Amniotic stem cell (primary cell): ENCODE data around the gene PI16.
"Not testable (repeated sequence)": the region's sequence is repeated elsewhere in the genome, so short reads cannot be mapped to it uniquely, and the experiment has no call there.

Experiments
- DNase-seq: peaks from one replicate; lab custom pipeline; 2025; lab: John Stamatoyannopoulos, UW

Gene PI16

DNA sequence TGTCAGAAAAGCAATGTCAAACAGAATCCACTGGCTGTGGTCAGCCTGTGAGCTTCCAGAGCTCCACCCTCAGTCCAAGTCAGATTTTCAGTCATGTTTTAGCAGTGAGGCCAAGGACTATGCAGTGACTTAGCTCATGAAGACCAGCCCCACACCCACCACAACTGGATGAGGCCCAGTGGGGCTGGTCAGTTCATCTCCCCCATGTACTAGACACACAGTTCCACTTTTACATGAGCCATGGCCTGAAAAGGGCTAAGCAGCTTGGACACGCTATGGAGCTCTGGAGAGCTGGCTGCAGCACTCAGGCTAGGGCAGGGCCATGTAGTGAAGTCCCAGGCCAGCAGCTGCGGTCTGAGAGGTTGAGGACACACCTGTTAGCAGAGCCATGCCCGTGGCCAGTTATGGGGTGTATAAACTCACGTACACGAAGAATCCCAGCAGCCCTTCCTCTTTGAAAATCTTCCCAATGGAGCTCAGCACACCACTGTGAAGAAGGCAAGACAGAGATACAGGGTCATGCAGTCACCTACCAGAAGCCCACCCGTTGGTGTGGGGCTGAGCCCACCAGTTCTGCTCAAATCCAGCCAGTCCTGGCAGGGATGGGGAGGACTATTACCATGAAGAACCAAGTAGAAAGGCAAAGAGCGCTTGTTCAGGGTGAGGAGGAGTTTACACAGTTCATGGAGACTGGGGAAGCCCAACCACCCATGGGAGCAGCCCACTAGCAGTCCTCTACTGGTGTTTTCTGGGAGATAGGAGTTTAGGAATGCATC is 20.9 kb downstream of the PI16 start:
- DNase-seq = no peak

DNA sequence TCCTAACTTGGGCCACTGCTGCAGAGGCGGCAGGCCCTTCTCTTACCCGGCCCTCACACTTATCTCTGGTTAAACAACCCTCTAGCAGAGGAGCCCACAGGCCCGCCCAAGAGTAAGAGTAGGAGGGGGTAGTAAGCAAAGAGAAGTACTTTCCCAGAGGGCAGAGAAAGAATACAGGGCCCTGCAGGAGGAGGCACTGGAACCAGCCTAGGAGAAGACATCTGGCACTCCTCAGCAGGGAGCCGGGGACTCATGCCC is 21.4 kb downstream of the PI16 start:
- DNase-seq = no peak

DNA sequence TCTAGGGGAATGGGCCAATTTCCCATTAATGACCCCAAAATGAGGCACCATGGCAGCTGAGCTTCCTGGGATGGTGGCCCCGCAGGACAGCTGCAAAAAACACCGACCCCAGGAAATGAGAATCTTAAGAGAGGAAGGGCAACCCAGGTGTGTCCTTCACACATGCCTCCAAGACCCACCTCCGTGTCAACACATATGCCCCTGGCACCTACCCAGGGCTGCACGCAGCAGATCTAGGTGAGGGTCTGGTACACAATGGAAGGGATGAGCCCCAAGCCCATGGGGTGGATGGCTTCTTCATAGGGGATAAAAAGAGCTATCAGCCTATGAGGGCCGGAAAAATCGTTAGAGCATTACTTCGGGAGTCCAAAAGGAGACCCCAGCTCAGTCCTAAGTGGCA is 22.0 kb downstream of the PI16 start:
- no peak for DNase-seq

DNA sequence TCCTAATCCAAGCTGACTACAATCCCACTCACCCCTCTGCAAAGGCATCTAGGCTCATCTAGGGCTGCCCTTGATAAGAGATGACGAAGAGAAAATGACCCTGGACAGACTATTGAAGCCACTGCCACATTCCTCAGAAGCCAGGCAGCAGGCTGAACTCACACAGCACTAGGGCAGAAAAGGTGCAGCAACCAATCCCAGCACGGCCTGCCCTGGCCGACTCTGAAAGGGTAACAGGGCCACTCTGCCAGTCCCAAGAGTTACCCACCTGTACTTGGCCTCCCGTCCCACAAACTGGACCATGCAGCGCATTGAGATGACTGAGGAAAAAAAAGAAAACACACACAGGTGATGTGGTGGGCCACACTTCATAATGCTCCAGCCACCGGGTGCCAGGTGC is 22.4 kb downstream of the PI16 start:
- DNase-seq = no peak

DNA sequence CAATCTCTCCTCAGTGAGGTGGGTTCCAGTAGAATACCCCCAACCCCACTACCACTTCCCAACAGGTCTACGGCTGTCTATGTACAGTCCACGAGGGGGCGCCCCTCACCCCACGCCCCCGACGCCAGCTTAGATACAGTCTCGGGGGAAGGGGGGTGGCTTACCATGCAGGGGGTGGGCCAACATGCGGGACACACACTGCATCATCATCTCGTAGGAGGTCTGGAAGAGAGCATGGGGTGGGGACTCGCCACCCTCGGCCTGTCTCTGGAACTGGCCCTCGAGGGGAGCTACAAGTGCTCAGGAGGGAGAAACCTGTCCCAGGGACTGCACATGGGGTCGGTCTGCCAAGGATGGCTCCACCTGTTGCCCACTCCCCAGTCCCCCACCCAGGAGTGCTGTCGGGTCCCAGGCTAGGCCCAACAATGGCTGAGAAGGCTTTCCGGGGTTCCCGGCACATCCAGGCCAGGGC is 23.0 kb downstream of the PI16 start:
- no peak for DNase-seq

DNA sequence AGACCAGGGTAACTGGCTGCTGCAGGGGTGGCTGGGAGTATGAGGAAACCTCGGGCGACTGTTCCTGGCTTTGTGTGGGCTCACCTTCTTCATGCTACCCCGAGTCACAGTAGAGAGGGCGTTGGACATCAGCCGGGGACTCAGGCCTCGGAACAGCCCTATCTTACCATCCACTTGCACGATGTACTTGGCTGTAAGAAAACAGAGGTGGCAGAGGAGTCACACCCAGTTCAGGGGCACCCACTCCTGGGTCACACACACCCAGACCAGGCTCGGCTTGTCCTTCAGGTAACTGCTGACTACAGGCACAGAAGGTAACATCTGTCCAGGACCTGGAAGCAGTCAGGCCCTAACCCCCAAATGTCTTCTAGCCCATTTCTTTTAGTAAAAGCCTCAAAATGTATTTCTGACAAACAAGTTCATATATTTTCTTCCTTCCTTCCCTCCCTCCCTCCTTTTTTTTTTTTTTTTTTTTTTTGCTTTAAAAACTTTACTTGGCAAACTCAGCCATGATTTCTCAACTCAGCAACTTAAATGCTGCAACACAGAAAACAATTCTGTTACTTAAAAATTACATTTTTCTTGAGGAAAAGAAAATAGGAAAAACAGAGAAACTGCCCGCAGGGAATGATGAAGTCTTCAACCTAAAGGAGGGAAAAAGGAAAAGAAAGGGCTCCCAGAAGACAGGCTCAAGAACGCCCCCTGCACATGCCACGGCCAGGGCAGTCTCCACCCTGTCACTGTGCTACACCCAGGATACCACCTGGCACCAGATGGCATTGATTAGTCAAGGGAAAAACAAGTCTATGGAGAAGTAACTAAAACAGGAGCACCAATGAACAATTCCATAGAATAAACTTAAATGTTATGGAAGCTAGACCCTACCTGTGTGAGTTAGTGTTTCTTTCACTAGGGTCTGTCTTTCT is 24.1 kb downstream of the PI16 start:
- DNase-seq = no peak

DNA sequence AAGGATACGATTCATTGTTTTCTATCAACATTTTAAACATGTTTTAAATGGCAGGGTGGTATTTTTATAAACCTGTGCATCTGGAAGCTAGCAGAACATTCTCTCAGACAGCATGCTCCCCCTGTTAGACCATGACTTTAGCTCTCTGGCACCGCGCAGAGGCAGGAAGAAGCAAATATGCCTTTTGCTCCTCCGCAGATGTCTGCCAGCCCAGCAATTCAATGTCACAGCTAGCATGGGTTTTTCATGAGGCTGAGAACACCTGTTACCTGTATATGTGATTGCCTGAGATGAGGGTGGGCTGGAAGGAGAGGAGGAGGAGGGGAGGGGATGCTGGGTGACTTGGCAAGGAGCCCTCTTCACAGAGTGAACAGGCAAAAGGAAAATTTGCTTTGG is 24.8 kb downstream of the PI16 start:
- DNase-seq = no peak

DNA sequence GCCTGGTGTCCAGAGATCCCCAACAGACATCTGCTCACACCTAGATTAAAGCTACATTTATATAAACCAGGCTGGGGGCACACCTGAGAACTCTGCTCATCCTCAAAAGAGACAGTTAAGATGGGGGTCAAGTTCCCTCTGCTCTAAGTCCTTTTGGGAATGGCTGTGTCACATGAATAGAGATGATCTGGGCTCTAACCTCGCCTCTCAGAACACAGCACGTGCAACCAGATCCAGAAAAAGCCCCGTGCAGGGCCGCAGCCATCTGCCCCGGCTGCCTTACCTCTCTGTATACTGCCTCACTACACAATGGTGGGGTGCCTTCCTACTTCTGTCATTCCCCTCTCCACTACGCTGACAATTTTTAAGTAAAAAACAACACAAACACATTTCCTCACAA is 25.6 kb downstream of the PI16 start:
- DNase-seq = no peak

DNA sequence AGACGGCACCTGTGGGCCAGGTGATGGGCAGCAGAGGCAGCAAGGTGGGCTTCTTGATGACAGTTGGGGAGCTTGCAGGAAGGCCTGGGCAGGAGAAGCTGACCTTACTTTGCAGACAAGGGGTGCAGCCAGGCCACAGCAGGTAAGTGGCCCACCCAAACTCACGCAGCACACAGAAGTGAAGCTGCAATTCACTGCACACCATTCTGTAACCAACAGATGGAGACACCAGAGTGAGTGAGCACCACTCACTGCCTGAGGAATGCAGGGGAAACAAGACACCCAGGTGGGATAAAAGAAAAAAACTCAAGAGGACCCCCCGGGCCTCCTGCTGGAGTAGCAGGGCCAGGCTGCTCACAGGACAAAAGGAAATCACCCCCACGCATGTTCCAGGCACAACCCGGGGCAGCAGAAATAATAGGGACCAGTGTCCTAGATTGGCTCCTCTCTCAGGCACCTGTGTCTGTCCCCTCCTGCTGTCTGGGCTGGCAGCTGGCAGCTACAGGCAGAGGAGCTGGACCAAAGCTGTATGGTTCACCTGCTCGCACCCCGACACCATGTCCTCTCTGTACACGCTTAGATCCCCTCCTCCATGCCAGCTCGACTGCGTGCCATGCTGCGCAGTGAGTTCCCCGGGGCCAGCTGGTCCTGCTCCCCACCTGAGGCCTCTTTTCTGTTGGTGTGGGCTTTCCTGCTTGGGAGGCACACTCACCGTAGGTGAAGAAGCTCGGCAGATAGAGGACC is 26.5 kb downstream of the PI16 start:
- no peak for DNase-seq

DNA sequence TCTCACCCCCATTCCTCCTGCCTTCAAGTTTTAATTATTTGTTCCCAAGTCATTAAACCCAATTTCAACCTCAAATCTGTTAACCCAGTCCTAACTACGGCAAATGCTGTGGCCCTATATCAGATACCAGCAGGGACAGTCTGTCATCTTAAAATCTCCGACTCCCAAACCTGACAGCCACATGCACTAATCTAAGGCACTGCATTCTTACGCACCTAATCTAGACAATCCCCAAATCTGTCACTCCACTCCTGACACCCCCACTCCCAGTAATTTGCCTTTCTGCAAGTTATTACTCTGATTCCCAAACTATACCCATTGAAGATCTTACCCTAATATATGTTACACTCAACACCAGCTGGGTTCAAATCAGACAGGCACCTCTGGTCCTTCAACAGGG is 29.0 kb downstream of the PI16 start:
- no peak for DNase-seq

DNA sequence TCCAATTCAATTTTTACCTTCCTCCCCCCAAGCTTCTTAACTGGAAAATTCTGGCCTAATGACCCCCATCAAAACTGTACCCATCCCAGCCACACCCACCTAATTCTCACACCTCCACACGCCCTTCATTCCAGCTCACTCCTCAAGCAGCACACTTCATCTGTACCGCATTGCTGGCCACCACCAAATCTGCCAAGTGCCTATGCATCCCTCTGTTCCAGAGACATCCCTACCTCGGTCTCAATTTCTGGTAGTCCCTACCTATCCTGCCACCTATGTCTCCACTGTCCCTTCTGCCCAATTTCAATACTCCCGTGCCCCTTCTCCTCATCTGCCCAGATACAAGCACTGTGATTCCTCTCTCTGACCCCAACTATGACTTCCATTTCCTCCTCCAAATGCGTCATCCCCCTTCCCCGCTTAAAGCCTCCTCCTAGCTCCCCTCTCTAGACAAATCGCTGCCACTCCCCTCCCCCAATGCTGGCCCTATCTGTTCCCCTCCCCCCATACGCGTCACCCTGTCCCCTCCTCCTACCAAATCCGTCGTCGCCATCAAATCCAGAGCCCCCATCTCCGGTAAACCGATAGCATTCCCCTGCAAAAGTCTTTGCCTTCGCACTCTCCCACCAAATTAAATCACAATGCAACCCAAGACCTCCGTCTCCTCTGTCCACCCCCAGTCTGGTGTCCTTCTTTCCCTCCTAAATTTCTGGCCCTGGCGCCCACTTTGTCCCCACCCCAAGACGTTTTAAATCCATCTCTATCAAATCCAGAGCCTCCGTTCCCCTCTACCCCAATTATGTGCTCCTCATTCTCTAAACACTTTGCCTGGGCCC is 30.3 kb downstream of the PI16 start:
- DNase-seq = peak; percentile 20

DNA sequence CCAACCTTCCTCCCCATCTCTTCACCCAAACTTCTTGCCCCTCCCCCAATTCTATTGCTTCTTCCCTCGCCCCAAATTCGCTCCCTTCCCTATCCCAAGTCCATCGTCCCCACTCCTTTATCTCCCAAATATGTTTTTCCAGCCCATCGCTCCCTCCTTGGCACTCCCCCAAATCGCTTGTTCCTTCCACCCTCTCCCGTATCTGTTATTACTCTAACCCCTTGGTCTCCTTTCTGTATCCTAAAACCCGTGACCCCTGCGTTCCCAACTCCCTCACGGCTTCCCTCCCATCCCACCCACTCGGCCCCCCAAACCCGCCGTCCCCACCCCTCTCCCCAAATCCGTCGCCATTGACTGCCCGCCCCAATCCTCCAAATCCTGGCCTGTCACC is 30.9 kb downstream of the PI16 start:
- DNase-seq = no peak

DNA sequence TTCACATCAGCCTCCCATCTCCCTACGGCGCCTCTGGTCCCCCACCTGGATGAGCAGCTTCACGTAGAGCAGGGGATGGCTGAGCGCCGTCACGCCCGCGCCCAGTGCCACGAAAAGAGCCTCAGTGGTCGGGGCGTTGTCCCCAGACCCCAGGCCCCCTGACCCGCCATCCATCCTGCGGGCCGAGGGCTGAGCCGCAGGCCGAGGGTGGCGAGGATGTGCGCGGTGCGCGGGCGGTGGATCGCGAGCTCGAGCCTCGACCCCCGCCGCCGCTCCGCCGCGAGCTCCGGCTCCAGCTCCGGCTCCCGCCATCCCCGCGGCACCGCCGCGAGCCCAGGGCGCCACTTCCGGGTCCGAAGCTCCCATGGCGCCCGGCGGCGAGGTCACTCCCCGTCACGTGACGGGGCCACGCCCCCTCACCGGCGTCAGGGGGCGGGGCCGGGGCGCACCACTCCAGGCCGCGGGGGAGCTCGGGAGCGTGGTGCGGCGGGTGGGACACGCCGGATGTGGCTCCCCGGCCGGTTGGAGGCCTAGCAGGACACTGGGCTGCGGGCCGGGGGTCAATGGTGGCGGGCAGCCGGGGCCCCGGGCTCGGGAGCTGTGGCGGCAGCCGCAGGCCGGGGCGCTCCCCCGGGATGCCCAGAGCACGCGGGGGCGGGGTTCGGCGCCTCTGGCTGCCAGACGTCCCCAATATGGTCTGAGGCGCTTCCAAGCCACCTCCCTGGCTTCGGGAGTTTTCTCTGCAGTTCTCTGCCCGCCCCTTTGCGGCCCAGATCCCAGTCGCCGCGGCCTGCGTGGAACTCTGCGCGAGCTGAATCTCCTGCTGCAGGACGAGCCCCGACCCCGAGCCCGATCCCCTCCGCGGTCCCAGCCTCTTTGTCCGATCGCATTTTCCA is 31.5 kb downstream of the PI16 start, which contains the start of gene MTCH1:
Gene MTCH1, minus strand, starts transcription at position 389 of the 896 bp plus-strand sequence. Its CDS starts 23 bp downstream, at position 366.
- peak; percentile 75 for DNase-seq

DNA sequence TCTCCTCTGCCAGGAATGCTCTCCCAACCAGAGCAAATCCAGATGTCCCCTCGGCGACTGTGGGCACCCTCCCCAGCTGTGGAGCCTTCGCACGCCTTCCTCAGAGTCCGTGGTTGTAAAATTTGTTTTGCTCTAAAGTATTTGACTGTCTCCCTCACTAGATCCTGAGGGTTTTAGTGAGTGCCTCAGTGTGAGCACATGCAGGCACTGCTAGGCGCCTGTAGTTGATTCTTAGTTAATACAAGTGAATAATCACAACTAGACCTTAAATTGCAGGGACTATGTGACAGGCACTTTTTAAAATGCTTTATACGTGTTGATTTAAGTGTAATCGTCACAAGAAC is 32.1 kb downstream of the PI16 start:
- DNase-seq = no peak

DNA sequence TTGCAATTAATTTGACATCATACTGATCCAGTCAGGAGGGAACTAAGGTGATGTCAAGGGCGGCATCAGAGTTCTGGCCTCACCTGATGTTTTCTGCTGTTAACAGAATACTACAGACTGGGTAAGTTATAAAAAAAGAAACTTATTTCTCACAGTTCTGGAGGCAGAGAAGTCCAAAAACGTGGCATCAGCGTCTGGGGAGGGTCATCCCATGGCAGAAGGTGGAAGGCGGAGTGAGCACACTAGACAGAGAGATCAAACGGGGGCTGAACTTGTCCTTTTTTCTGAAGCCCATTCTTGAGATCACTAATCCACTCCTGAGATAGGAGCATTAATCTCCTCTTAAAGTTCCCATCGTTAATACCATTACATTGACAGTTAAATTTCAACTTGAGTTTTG is 34.7 kb downstream of the PI16 start:
- DNase-seq = no peak

DNA sequence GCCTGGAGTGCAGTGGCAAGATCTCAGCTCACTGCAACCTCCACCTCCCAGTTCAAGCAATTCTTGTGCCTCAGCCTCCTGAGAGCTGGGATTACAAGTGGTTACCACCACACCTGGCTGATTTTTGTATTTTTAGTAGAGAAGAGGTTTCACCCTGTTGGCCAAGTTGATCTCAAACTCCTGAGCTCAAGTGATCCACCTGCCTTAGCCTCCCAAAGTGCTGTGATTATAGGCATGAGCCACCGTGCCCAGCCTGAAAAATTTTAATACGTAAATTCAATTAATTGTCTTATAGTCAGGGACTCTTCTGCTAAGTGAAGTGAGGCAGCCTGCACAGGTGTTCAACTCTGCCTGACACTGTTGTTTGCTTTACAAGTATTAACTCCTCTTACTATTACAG is 35.9 kb downstream of the PI16 start:
- not testable (repeated sequence) for DNase-seq

DNA sequence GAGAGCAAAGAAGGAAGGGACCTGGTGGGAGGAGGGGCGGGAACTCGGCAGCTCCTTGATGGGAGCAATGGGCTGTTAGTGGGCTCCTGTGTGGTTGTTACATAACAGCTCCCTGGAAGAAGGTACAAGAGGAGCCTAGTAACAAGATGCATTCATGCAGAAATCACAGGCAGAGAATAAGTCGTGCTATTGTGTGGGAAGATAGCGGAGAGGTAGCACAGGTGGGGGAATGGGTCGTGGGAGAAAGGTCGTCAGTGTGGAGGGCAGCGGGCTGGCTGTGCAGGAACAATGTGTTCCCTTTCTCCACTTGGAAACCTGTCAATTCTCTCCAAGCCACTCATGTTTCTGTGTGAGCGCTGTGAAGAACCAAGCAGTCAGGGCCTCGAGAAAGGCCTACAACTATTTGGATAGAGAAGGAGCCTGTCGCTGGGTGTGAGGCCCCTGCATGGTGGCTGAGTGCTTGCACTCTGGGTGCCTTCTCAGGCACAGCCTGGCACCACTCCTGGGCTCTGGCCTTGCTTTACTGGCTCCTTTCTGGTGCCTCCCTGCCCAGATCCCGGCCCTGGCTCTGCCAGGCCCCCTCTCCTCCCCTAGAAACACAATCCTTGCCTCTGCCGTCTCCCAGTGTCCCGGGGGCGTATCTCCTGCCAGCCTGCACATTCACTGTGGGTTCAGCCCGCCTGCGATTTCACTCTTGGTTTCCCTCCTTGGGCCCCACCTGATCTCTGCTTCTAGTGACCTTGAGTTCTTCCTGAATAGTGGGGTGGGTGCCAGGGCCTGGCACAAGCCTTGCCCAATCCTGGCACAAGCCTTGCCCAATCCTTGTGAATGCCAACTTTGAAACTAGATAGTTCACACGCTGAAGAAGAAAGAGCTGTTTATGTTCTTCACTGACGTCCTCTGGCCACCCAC is 43.5 kb downstream of the PI16 start:
- DNase-seq = no peak

DNA sequence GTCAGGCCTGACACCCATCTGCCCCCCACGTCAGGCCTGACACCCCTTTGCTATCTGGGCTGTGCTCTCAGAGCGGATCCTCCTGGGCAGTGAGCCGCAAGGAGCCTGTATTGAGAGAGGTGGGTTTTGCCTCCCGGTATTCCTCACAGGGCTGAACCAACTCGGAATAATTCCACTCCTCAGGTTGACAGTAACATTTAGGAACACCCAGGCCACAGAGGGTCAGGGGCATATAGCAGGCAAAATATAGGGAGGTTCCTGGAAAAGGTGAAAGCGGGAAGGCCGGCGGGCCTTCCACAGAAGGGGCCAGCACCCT is 44.1 kb downstream of the PI16 start:
- DNase-seq = no peak

DNA sequence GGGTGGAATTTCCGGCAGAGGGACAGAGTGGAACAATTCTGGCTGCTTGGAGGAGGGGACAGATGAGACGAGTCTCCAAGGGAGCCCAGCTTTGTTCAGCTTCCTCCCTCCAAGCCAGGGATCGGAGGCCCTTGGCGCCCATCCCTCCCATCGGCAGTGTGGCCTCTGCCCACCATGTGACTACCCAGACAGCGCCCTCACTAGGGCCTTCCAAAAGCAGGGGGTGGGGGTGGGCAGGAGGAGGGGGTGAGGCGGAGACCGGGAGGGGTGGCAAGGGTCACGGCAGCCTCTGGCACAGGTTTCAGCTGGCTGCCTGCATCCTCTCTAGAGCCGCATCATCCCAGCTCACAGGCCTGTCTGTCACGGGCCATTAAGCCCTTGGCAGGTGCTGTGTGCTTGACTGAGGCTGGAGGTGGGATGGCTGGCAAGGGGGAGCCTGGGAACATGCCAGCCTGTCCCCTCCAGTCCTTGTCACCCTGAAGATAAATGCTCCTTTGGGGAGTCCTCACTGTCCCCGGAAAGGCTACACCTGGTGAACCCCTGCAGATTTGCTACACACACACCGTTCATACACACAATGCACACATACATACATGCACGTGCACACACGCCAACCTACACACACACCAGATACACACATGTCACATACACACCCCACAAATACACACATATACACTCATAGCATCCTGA is 44.7 kb downstream of the PI16 start:
- DNase-seq = no peak
